Measurements from ENCODE around the gene TMEM218.

DNA sequence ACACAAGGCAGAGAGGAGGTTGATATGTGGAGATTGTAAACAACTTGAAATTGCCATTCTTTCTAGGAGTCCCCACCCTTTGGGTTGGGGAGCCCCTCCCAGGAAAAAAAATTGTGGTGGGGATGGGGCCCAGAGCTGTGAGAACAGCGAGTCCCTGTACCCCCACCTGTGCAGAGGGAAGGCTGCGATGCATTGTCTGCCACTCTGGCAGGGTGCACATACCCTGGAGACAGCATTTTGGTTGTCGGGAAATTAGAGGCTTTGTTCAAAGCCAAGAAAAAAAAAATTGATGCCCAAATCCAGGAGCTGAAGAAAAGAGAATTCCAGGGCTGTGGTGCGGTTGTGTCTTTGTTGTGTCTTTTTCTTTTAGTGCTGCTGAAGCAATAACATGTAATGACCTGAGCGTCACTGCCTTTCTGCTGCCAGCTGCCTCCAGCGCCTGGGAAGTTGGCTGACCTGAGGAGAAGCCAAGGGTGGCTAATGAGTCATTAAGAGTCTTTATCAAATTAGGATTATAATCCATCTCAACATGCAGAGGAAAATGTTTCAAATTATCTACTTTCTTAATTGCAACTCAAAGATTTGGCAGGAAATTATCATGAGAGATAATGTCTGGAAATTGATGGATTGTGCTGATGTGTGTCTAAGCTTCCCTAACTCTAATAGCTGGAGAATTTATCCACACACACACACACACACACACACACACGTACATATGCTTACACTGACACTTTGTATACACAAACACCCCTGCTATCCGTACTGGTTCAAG, 45.1 kb upstream of the TMEM218 start:
- TF ChIP-seq POLR2A (IDR thresholded peaks at IDR 0.05; ENCODE audit: low read length) (no peak), GATA1 (IDR thresholded peaks at IDR 0.05; ENCODE audit: low read depth, low read length) (no peak)
